C4-2B (cell line): ENCODE measurements around the gene IL1A.

Experiments
- CTCF ChIP-seq: fragments of 450-650 bp; conservative IDR thresholded peaks from 2 replicates; pipeline ENCODE4 v1.5.1; 2017; ENCODE audit warnings: mild to moderate bottlenecking
- ZFX ChIP-seq: fragments of 450-650 bp; IDR thresholded peaks from 2 replicates; pipeline ENCODE4 v1.6.1; 2017

- no peak for TF ChIP-seq CTCF
- TF ChIP-seq ZFX = no peak
Measured at GRCh38 chr2:112765251-112765650, 19.0 kb downstream of the IL1A start.
